GM19395 (cell line): ENCODE measurements around the gene HNRNPAB.
A peak's percentile ranks its signal among the peaks of the same experiment; 100 is the strongest.

Experiments
- ATAC-seq: cut with Tn5 transposase; IDR thresholded peaks from one replicate; pipeline ENCODE4 v1.9.1; 2021; ENCODE audit warnings: mild to moderate bottlenecking, moderate library complexity; ENCODE audit not compliant: unreplicated experiment

The HNRNPAB gene

DNA sequence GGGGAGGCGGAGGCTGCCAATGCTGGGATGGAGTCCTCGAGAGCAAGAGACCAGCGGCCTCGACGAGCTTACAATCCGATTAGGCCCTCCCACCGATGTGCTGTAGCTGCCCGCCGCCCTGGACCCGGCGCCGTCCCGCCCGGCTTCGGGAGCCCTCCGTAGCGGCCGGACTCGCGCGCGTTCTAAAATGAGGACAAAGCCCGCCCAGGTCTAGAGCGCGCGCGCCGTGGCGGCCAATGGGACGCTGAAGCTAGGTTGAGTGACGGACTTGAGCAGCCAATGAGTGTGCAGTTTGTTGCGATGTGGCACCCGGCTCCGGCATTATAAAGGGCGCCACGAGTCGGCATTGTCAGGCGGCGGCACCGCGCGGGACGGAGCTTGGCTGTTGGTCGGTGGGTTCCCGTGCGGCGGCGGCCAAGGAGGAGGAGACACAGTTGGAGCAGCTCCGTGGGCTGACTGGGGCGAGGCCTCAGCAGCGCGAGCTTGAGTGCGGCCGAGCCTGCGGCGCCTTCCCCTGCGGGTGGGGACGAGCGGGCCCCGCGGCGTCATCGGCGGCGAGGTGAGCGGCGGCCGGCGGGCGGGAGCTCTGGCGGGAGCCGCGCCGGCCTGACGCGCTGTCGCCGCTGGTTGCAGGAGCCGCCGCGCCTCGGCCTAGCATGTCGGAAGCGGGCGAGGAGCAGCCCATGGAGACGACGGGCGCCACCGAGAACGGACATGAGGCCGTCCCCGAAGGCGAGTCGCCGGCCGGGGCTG, at the start of gene HNRNPAB:
TSS of gene HNRNPAB (plus strand) at position 352 of the 753 bp plus-strand sequence. CDS start at position 657, 305 bp downstream.
- ATAC-seq: peak; percentile 90

- no peak for ATAC-seq
Measured at GRCh38 chr5:178155065-178155464, 49.3 kb upstream of the HNRNPAB start.

DNA sequence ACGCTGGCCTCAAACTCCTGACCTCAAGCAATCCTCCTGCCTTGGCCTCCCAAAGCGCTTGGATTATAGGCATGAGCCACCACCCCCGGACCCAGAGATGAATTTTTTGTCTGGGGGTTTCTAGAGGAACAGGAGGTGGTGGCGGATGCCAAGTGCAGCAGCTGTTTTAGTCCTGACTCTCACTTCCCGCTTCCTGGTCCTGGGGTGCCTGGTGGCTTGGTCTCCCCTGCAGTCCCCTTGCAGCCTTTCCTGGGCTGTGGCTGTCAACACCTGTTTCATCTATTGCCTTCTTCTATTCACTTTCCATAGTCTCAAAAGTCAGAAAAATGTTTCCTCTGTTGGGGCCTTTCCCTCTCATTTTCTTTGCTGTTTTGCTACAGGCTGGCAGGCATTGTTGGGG, 44.2 kb upstream of the HNRNPAB start:
- no peak for ATAC-seq

GRCh38 chr5:178162481-178162880, 41.9 kb upstream of the HNRNPAB start:
- ATAC-seq: no peak

DNA sequence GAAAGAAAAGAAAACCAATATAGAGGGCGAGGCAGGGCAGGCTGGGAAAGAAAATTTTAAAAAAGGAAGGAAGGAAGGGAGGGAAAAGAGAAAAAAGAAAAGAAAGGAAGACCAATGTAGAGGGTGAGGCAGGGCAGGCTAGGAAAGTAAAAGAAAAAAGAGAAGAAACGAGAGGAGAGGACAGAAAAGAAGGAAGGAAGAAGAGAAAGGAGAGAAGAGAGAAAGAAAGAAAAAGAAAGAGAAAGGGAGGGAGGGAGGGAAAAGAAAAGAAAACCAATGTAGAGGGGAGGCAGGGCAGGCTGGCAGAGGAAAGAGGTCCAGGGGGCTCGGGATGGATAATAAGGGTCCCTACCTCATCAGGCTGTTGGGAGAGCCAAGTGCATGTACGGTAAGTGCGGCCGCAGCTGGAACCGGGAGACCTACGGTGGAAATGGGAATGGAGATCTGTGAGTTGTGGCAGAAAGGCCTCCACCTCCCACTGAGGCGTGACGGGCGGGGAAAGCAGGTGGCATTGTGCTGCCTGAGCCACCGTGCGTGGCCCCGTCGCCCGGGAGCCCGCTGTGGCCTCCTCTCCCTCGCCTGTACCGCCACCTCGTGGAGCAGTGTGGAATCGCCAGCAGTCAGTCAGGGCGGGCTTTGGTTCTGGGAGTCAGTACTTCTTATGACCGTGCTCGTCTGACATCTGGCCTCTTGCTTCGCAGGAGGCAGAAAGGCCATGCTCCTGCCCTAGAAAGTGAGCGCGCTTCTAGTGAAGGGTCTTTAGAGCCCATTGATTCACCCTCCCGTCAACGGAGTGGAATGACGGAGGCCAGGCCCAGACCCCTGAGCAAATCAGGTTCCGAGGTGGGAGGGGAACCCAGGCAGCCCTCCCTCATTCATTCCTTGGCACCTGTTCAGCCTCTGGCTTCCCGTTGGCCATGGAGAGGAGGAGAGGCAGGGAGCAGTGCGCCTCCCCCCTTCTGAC, 40.3 kb upstream of the HNRNPAB start:
- ATAC-seq: peak; percentile 97

DNA sequence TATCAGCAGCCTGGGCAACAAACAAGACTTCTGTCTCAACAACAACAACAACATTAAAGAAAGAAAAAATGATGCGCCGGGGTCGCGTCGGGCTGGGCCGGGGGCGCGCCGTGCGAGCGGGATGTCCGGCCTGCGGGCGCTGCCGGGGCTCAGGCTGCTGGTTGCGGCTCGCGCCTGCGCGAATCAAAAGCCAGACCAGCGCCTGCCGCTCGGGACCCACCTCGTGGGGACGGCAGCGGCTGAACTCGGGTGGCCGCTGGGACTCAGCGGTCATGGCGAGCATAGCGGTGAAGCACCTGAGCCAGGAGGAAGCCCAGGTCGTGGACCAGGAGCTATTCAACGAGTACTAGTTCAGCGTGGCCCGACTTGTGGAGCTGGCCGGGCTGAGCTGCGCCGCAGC, 38.8 kb upstream of the HNRNPAB start:
- no peak for ATAC-seq

GRCh38 chr5:178170455-178170854, 33.9 kb upstream of the HNRNPAB start:
- no peak for ATAC-seq

DNA sequence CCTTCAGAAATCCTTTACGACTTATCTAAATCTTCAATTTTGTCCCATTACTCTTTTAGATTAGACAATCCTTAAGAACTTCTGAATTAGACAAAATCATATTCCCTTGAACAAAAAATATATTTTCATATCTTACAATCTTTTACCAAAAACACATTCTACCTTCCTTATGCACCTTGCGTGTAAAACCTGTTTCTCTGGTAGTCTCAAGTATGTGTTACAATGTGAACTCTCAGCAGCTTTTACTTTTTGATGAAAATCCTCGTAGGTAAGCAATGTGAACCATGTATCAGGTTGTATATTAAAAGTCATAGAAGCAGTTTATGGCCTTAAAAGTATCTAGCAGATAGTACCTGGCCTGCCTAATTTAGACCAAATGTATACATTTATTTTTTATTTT, 29.9 kb upstream of the HNRNPAB start:
- no peak for ATAC-seq

DNA sequence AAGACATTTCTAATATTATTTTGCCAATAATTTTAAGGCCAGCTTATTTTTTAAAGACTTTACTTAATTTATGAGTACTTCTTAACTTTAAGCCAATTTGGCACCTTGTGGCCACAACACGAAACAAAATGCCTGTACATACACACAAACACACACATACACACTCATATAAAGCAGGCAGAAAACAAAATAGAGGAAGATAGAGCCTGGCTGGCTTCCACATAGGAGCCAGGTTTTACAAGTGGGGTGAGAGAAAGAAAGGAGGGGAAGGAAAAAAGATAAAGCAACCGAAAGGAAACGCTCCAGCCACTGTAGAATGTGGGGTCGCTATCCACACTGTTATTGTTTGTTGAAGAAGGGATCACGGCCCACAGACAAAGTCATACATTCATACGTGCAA, 27.5 kb upstream of the HNRNPAB start:
- ATAC-seq: no peak

DNA sequence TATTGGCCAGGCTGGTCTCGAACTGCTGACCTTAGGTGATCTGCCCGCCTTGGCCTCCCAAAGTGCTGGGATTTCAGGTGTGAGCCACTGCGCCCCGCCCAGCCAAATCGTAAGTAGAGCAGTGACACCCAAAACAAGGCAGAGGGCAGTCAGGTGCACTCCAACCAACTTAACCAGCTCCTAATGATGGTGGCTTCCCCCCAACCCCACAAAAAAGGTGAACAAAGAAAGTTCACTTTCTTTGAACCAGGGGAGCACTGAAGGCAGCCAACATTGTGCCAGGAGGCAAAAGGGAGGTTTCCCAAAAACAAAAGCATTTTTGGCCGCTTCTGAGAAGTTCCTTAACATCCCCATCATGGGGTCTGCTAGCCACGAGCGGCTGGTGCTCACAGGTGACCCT, 26.8 kb upstream of the HNRNPAB start:
- ATAC-seq: no peak

- no peak for ATAC-seq
Measured at GRCh38 chr5:178180141-178180863, 24.0 kb upstream of the HNRNPAB start.

DNA sequence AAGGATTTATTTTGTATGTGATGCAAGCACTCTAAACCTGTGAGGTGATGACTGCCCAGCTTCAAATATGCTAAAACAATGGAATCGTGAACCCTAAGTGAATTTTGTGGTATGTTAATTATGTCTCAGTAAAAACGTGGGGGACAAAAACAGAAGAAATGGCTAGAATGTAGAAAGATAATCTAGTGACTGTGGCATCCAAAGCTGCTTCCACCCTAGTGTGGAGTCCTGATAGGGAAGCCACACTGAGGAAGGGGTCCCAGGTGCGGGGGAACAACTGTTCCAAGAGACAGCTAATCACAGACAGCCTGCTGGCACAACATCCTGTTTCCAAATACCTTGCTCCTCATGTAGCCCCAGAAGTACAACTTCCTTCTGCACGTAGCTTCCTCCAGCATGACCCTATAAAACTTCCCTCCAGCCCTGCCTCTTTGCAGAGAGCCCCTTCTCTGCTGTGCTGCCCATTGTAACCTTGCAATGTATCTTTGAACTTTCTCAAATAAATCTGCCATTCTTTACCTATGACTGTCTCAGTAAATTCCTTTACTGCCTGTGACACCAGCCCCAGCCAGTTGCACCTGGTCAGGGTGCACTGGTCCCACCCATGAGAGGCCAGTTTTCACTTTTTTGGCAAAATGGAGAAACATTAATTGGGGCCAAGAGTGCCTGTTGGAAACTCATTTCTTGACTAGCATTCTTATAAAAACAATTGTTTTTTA, 22.0 kb upstream of the HNRNPAB start:
- ATAC-seq: no peak

GRCh38 chr5:178186427-178186826, 17.9 kb upstream of the HNRNPAB start:
- ATAC-seq: no peak

DNA sequence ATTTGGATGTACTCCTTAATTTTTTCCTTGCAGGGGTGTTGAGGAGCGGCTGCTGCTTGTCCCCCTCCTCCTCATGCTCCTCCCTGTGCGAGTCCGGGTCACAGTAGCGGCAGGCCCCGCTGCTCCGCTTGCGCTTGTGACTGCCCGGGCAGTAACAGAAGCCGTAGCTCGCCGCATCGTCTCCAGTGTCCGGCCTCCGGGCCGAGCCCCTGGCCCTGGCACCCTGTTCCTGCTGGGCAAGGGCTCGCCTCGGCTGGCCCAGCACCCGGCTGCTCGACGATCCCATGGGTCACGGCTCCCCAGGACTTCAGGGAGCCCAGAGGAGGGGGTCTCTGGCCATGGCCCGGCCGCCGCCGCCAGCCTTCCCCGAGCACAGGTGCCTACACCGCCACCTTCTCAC, 17.3 kb upstream of the HNRNPAB start, which contains the start of gene GMCL2:
TSS of gene GMCL2 (minus strand) at position 358 of the 400 bp plus-strand sequence. CDS start at position 286, 72 bp downstream.
- ATAC-seq: no peak

DNA sequence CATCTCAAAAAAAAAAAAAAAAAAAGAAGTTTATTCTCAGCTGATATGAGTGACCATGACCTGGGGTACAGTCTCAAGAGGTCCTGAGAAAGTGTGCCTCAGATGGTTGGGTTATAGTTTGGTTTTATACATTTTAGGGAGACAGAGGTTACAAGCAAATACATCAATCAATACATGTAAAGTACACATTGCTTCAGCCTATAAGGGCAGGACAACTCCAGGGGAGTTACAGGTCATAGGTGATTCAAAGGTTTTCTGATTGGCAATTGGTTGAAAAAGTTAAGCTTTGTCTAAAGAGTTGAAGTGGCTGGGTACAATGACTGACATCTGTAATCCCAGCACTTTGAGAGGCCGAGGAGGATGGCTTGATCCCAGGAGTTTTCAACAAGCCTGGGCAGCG, 14.9 kb upstream of the HNRNPAB start:
- ATAC-seq: no peak

DNA sequence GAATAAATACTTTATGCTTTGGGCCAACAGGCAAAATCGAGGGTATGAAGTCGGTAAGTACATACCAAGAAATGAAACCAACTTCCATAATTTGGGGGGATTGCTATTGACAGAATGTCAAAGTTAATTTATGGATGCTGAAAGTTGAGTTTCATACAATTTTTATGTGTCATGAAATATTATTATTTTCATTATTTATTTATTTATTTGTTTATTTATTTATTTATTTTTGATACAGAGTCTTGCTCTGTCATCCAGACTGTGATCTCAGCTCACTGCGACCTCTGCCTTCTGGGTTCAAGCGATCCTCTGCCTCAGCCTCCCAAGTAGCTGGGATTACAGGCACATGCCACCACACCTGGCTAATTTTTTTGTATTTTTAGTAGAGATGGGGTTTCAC, 12.7 kb upstream of the HNRNPAB start:
- no peak for ATAC-seq

DNA sequence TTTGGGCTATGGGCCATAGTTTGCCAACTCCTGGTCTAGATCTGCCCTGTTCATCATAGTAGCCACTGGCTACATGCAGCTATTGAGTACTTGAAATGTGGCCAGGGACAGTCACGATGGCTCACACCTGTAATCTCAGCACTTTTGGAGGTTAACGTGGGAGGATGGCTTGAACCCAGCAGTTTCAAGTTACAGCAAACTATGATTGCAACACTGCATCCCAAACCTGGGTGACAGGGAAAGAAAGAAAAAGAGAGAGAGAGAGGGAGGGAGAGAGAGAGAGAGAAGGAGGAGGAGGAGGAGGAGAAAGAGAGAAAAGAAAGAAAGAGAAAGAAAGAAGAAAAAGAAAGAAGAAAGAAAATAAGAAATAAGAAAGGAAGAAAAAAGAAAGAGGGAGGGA, 12.1 kb upstream of the HNRNPAB start:
- no peak for ATAC-seq

GRCh38 chr5:178192787-178193186, 11.5 kb upstream of the HNRNPAB start:
- ATAC-seq: no peak

- no peak for ATAC-seq
Measured at GRCh38 chr5:178193251-178193809, 11.0 kb upstream of the HNRNPAB start.

DNA sequence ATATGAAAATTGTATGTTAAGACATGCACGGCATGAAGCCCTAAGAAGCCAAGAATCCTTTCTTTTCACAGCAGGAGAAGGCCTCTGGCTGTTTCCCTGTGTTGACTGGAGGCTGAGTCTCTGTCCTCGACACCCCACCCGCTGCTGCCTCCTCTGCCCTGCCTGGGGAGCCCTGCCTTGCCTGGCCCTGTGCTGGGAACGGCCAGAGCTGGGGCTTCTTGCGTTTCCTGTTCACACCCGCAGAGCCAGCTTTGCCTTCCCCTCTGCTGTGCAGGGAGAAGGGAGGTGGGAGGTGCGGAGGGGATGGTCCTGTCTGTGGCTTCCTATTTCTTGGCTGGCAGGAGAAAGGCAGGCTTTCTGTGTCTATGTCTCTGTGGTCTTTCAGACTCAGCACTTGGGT, 10.3 kb upstream of the HNRNPAB start:
- no peak for ATAC-seq
